Prostate gland (tissue), 2 donors: ENCODE measurements around the gene PIK3C2G.

Experiments used
- POLR2AphosphoS5 ChIP-seq: sonication (generic); formaldehyde crosslinking; IDR thresholded peaks from one replicate; pipeline ENCODE4 v1.6.1; 2017; ENCODE audit warnings: antibody characterized with exemption
- TF ChIP-seq, protein P1 (sequence below), 4 experiments: fragments of 200-600 bp in 2 of 4; fragments of 450-650 bp in 2 of 4; sonication (generic) in 2 of 4; IDR thresholded peaks; 1 replicate in 3 of 4; 2 replicates in 1 of 4; pipeline ENCODE4 v1.5.1; 2016 to 2019; ENCODE audit warnings: antibody characterized with exemption in 4 of 4, mild to moderate bottlenecking in 2 of 4, moderate library complexity in 2 of 4

- no peak for TF ChIP-seq POLR2AphosphoS5
- TF ChIP-seq, protein P1, sequence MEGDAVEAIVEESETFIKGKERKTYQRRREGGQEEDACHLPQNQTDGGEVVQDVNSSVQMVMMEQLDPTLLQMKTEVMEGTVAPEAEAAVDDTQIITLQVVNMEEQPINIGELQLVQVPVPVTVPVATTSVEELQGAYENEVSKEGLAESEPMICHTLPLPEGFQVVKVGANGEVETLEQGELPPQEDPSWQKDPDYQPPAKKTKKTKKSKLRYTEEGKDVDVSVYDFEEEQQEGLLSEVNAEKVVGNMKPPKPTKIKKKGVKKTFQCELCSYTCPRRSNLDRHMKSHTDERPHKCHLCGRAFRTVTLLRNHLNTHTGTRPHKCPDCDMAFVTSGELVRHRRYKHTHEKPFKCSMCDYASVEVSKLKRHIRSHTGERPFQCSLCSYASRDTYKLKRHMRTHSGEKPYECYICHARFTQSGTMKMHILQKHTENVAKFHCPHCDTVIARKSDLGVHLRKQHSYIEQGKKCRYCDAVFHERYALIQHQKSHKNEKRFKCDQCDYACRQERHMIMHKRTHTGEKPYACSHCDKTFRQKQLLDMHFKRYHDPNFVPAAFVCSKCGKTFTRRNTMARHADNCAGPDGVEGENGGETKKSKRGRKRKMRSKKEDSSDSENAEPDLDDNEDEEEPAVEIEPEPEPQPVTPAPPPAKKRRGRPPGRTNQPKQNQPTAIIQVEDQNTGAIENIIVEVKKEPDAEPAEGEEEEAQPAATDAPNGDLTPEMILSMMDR (IDR thresholded peaks at IDR 0.05): no peak
Measured at GRCh38 chr12:18496156-18496555, 234.8 kb downstream of the PIK3C2G start.
